Uterus (tissue), 4 donors: ENCODE measurements around the gene F10. TPM values are rescaled to one million over a fixed set of nuclear protein-coding genes. Genes with fewer than 3 reads are reported as not detected.

Source experiments
- DNase-seq, 2 donors: peaks; one replicate each; pipeline ENCODE4 v3.0.0-alpha.2; 2019 to 2020
- H3K27ac ChIP-seq, 2 donors: fragments of 200-600 bp; sonication (generic); 1 replicate in 1 of 2; 2 replicates in 1 of 2; pipeline ENCODE4 v1.5.1; 2016 to 2018
- H3K27me3 ChIP-seq, 2 donors: fragments of 200-600 bp; sonication (generic); one replicate each; pipeline ENCODE4 v1.5.1; 2018 to 2019; ENCODE audit warnings: control low read depth in 1 of 2
- H3K36me3 ChIP-seq, 2 donors: fragments of 200-600 bp; sonication (generic); one replicate each; pipeline ENCODE4 v1.5.1; 2019; ENCODE audit warnings: control low read depth in 1 of 2
- H3K4me1 ChIP-seq, 2 donors: fragments of 200-600 bp; sonication (generic); one replicate each; pipeline ENCODE4 v1.5.1; 2018 to 2019; ENCODE audit warnings: control low read depth in 1 of 2
- H3K4me3 ChIP-seq, 2 donors: fragments of 200-600 bp; sonication (generic); 1 replicate in 1 of 2; 2 replicates in 1 of 2; pipeline ENCODE4 v1.5.1; 2018 to 2019; ENCODE audit warnings: mild to moderate bottlenecking in 1 of 2
- H3K9me3 ChIP-seq, 2 donors: fragments of 200-600 bp; sonication (generic); one replicate each; pipeline ENCODE4 v1.5.1; 2019; ENCODE audit warnings: control low read depth in 1 of 2
- POLR2A ChIP-seq, 2 donors: fragments of 450-650 bp; IDR thresholded peaks; one replicate each; pipeline ENCODE4 v1.6.1; 2016; ENCODE audit warnings: antibody characterized with exemption in 2 of 2, mild to moderate bottlenecking in 1 of 2, moderate library complexity in 1 of 2
- intact Hi-C: fragments of 100-400 bp; cut with DNase I; formaldehyde crosslinking; loops from one replicate; pipeline ENCODE4 v1.15.1; 2023; ENCODE audit warnings: low total_unique reads
- total RNA-seq, 4 donors: library from RNA; depleted of rRNA in 3 of 4; stranded (reverse); fragments of >200 nt in 3 of 4; gene quantifications; one replicate each; pipeline versions ENCODE4 v1.1.0 to v1.2.4, GENCODE V29; 2014 to 2023
- TF ChIP-seq, protein P1 (sequence below), 4 experiments: fragments of 200-600 bp in 2 of 4; fragments of 450-650 bp in 2 of 4; sonication (generic) in 2 of 4; IDR thresholded peaks; one replicate each; pipeline ENCODE4 v1.5.1; 2016 to 2019; ENCODE audit warnings: antibody characterized with exemption in 4 of 4, mild to moderate bottlenecking in 2 of 4, moderate library complexity in 1 of 4
- donor health status: DM: yes; HTN: yes; CAD: no.

F10 gene
- total RNA-seq, 4 donors from 2014 or later = 6.8 to 56.8 (median 12.1) TPM

DNA sequence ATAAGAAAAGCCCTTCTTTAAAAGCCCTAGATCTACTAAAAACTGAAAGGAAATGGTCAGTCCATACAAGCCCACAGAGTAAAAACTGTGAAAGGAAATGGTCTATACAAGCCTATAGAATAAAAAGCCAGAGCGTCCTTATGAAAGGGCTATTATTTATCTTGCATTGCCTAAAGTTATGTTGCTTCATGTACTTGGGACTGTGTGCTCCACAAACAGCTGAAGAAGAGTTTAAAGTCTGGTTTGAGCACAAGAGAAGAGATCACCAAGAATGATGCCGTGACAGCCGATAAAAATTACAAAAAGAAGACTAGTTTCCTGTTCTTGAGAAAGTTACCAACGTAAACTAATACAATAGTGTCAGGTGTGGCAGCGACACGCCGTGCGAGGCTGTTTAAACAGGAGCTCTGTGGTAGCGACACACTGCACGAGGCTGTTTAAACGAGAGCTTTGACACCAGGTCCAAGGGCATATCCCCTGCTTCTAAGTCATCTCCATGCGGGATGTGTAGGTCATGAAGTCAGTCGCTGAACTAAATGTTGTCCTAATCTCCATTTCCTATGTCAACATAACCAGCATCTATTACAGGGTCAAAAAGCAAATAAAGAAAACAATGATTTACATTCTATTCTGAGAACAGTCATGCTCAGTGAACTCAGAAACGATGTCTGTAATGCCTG lies 61.0 kb downstream of the F10 start:
- TF ChIP-seq POLR2A (IDR thresholded peaks at IDR 0.05) = no peak
- TF ChIP-seq, protein P1, sequence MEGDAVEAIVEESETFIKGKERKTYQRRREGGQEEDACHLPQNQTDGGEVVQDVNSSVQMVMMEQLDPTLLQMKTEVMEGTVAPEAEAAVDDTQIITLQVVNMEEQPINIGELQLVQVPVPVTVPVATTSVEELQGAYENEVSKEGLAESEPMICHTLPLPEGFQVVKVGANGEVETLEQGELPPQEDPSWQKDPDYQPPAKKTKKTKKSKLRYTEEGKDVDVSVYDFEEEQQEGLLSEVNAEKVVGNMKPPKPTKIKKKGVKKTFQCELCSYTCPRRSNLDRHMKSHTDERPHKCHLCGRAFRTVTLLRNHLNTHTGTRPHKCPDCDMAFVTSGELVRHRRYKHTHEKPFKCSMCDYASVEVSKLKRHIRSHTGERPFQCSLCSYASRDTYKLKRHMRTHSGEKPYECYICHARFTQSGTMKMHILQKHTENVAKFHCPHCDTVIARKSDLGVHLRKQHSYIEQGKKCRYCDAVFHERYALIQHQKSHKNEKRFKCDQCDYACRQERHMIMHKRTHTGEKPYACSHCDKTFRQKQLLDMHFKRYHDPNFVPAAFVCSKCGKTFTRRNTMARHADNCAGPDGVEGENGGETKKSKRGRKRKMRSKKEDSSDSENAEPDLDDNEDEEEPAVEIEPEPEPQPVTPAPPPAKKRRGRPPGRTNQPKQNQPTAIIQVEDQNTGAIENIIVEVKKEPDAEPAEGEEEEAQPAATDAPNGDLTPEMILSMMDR (IDR thresholded peaks at IDR 0.05) = no peak
- Histone ChIP-seq H3K4me1 (no peaks in the 10 kb centered on the region), H3K36me3 (no peaks in the 10 kb centered on the region), H3K4me3 (no peak overlapping the region), H3K27me3 (no peaks in the 10 kb centered on the region), H3K27ac (no peak overlapping the region), H3K9me3 (no peaks in the 10 kb centered on the region)
- DNase-seq = no peak
- intact Hi-C loops = no loop called here

- DNase-seq = no peak
- Histone ChIP-seq H3K9me3 (no peaks in the 10 kb centered on the region), H3K4me3 (no peak overlapping the region), H3K4me1 (no peaks in the 10 kb centered on the region), H3K36me3 (no peaks in the 10 kb centered on the region), H3K27ac (no peak overlapping the region), H3K27me3 (no peaks in the 10 kb centered on the region)
- TF ChIP-seq POLR2A (IDR thresholded peaks at IDR 0.05) = no peak
- TF ChIP-seq, protein P1 (IDR thresholded peaks at IDR 0.05) = no peak
- intact Hi-C loops = no loop called here
Observed at GRCh38 chr13:113184568-113185440, 62.2 kb downstream of the F10 start.

- no peaks in the 10 kb centered on the region for H3K9me3 ChIP-seq
- no peaks in the 10 kb centered on the region for H3K27me3 ChIP-seq
- H3K4me3 ChIP-seq = no peak overlapping the region
- intact Hi-C loops = no loop called here
- H3K4me1 ChIP-seq = no peaks in the 10 kb centered on the region
- TF ChIP-seq POLR2A (IDR thresholded peaks at IDR 0.05) = no peak
- TF ChIP-seq, protein P1 (IDR thresholded peaks at IDR 0.05) = no peak
- peak overlapping the region in 1 of 2 donors; percentile 19 for H3K27ac ChIP-seq
- no peak for DNase-seq
- no peaks in the 10 kb centered on the region for H3K36me3 ChIP-seq
Observed at GRCh38 chr13:113186061-113186900, 63.7 kb downstream of the F10 start.

DNA sequence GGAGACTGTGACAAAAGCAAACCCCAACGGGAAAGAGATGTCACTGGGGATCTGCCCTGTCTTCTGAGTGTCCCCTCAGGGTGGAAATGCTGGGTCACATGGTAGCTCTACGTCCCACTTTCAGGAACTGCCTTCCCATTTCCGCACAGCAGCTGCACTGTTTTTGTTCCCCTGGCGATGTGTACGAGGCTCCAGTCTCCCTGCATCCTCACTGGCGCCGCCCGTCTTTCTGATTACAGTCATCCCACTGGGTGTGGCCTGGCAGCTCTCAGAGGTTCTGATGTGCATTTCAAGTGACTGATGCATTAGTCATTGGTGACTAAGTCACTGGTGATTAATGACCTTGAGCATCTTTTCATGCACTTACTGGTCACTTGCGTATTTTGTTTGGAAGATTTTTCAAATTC lies 64.7 kb downstream of the F10 start:
- H3K27ac ChIP-seq = peak overlapping the region in 1 of 2 donors; percentile 19

More for the DNA sequence above, 64.7 kb downstream of the F10 start:
- H3K9me3 ChIP-seq = no peaks in the 10 kb centered on the region
- H3K4me3 ChIP-seq = no peak overlapping the region
- TF ChIP-seq POLR2A (IDR thresholded peaks at IDR 0.05) = no peak
- TF ChIP-seq, protein P1 (IDR thresholded peaks at IDR 0.05) = no peak
- H3K36me3 ChIP-seq = no peaks in the 10 kb centered on the region
- peak; percentile 61 to 71 for DNase-seq
- no peaks in the 10 kb centered on the region for H3K27me3 ChIP-seq
- H3K4me1 ChIP-seq = no peaks in the 10 kb centered on the region
- intact Hi-C loops = no loop called here
